Endothelial cell of umbilical vein (primary cell): ENCODE measurements around the gene TBX18. TPM values are rescaled to one million over a fixed set of nuclear protein-coding genes. Genes with fewer than 3 reads are reported as not detected.
A peak's percentile ranks its signal among the peaks of the same experiment; 100 is the strongest.

Experiments used
- BruUV-seq: library from RNA; stranded (reverse); fragments of 400-500 nt; replicated peaks from 2 replicates; lab custom pipeline; 2021; lab: Mats Ljungman, UMichigan
- CTCF ChIA-PET: fragments of 300-600, 350-600 bp; sonication (Branson Sonifier 250); formaldehyde crosslinking; loops from one replicate; lab custom pipeline; 2021; ENCODE audit warnings: antibody characterized with exemption, inconsistent platforms; lab: Charles Lee
- POLR2A ChIA-PET: fragments of 300-600, 350-600 bp; sonication (Branson Sonifier 250); formaldehyde crosslinking; loops from one replicate; lab custom pipeline; 2021; ENCODE audit warnings: antibody characterized with exemption, inconsistent platforms; lab: Charles Lee
- DNase-seq: peaks from one replicate; pipeline ENCODE4 v3.0.0-alpha.2; 2011; ENCODE audit warnings: low read depth, low spot score
- FAIRE-seq: peaks from 2 replicates; lab custom pipeline; 2011; peaks lifted over from hg19 to GRCh38; lab: Jason Lieb, UNC
- H2AFZ ChIP-seq: 2 replicates; pipeline ENCODE4 v1.6.0; 2012; ENCODE audit warnings: low read depth, low read length, control low read depth, inconsistent platforms
- H3K27ac ChIP-seq: 2 replicates; pipeline ENCODE4 v1.5.1; 2011; ENCODE audit warnings: low read depth, mild to moderate bottlenecking, control low read depth, low read length, moderate library complexity; ENCODE audit not compliant: insufficient read depth
- H3K27me3 ChIP-seq, 2 experiments: 2 replicates each; pipeline versions ENCODE4 v1.6.0 to v1.6.1; 2011; ENCODE audit warnings: low read length in 2 of 2, mixed read lengths in 1 of 2; ENCODE audit not compliant: control insufficient read depth in 2 of 2, insufficient read depth in 2 of 2
- H3K36me3 ChIP-seq, 2 experiments: 2 replicates in 1 of 2; 3 replicates in 1 of 2; pipeline ENCODE4 v1.5.1; 2011; ENCODE audit warnings: low read length in 2 of 2, mild to moderate bottlenecking in 1 of 2, moderate library complexity in 1 of 2; ENCODE audit not compliant: control insufficient read depth in 2 of 2, insufficient read depth in 2 of 2; ENCODE audit errors: extremely low read depth in 1 of 2
- H3K4me1 ChIP-seq: 3 replicates; pipeline ENCODE4 v1.5.1; 2011; ENCODE audit warnings: mild to moderate bottlenecking, low read length; ENCODE audit not compliant: control insufficient read depth, insufficient read depth; ENCODE audit errors: extremely low read depth
- H3K4me2 ChIP-seq: 2 replicates; pipeline ENCODE4 v1.6.1; 2011; ENCODE audit warnings: low read length, control low read depth, mixed read lengths; ENCODE audit not compliant: insufficient read depth
- H3K4me3 ChIP-seq, 3 experiments: fragments of 200-600 bp in 1 of 3; sonication (generic), shearing (Covaris generic) in 1 of 3; replicated peaks in 1 of 3; 2 replicates each; pipeline ENCODE4 v1.5.1; 2011 to 2016; ENCODE audit warnings: control low read depth in 3 of 3, low read length in 3 of 3, mild to moderate bottlenecking in 2 of 3, inconsistent platforms in 1 of 3, low read depth in 1 of 3, moderate library complexity in 1 of 3; ENCODE audit not compliant: insufficient read depth in 1 of 3
- H3K79me2 ChIP-seq: 2 replicates; pipeline ENCODE4 v1.6.0; 2012; ENCODE audit warnings: low read length, inconsistent platforms; ENCODE audit not compliant: control insufficient read depth, insufficient read depth
- H3K9ac ChIP-seq: replicated peaks from 2 replicates; pipeline ENCODE3; 2011; ENCODE audit warnings: low read length, control low read depth; ENCODE audit not compliant: insufficient read depth; ENCODE audit errors: extremely low read depth
- H3K9me1 ChIP-seq: replicated peaks from 3 replicates; pipeline ENCODE4 v1.6.0; 2011; ENCODE audit warnings: mild to moderate bottlenecking, low read length; ENCODE audit not compliant: control insufficient read depth, insufficient read depth; ENCODE audit errors: extremely low read depth
- H3K9me3 ChIP-seq: replicated peaks from 2 replicates; pipeline ENCODE4 v1.5.1; 2012; ENCODE audit warnings: low read length, inconsistent platforms; ENCODE audit not compliant: control insufficient read depth, insufficient read depth
- H4K20me1 ChIP-seq: replicated peaks from 2 replicates; pipeline ENCODE3; 2011; ENCODE audit warnings: mild to moderate bottlenecking, low read length; ENCODE audit not compliant: control insufficient read depth, insufficient read depth; ENCODE audit errors: extremely low read depth
- CTCF ChIP-seq, 2 donors: IDR thresholded peaks; 1 replicate in 1 of 2; 2 replicates in 1 of 2; pipeline ENCODE4 v1.5.1; 2011; ENCODE audit warnings: low read length in 2 of 2, mild to moderate bottlenecking in 2 of 2, moderate library complexity in 2 of 2, control low read depth in 1 of 2, inconsistent platforms in 1 of 2, low read depth in 1 of 2; ENCODE audit not compliant: insufficient read depth in 1 of 2; ENCODE audit errors: extremely low read depth in 1 of 2
- EZH2 ChIP-seq: IDR thresholded peaks from 2 replicates; pipeline ENCODE4 v1.6.1; 2012; ENCODE audit warnings: borderline replicate concordance, low read depth, mild to moderate bottlenecking, moderate library complexity, low read length, inconsistent platforms; ENCODE audit not compliant: severe bottlenecking
- FOS ChIP-seq: IDR thresholded peaks from 2 replicates; pipeline ENCODE4 v1.6.1; 2011; ENCODE audit warnings: mild to moderate bottlenecking, low read length, moderate library complexity, borderline replicate concordance; ENCODE audit not compliant: insufficient read depth
- GATA2 ChIP-seq: IDR thresholded peaks from 2 replicates; pipeline ENCODE4 v1.7.0; 2011; ENCODE audit warnings: low read depth, mild to moderate bottlenecking, moderate library complexity, mixed read lengths, low read length; ENCODE audit not compliant: insufficient read length, insufficient read depth
- JUN ChIP-seq: IDR thresholded peaks from 2 replicates; pipeline ENCODE4 v1.6.1; 2011; ENCODE audit warnings: borderline replicate concordance, low read depth; ENCODE audit not compliant: insufficient read length, insufficient read depth
- MAX ChIP-seq: IDR thresholded peaks from 2 replicates; pipeline ENCODE4 v1.6.1; 2011; ENCODE audit not compliant: insufficient read depth, insufficient read length
- MYC ChIP-seq: IDR thresholded peaks from one replicate; pipeline ENCODE4 v1.6.1; 2011; ENCODE audit warnings: mild to moderate bottlenecking, low read depth, low read length
- POLR2A ChIP-seq: IDR thresholded peaks from 2 replicates; pipeline ENCODE4 v1.6.1; 2012; ENCODE audit warnings: low read depth, mild to moderate bottlenecking, control low read depth, low read length
- POLR2AphosphoS5 ChIP-seq: IDR thresholded peaks from 2 replicates; pipeline ENCODE4 v1.6.1; 2012; ENCODE audit warnings: low read depth, mild to moderate bottlenecking, control low read depth, low read length, moderate library complexity; ENCODE audit not compliant: insufficient read depth
- dilution Hi-C: fragments of 300-500 bp; cut with MboI; formaldehyde crosslinking; loops from one replicate; pipeline ENCODE4 v1.15.0; 2019; ENCODE audit warnings: low sequenced_read_pairs; ENCODE audit not compliant: extremely low pct_ligation_motif_present
- intact Hi-C: fragments of 100-400 bp; cut with micrococcal nuclease; formaldehyde crosslinking; loops from one replicate; pipeline ENCODE4 v1.10.0; 2022
- polyA plus RNA-seq, 4 experiments: library from polyadenylated mRNA; depleted of rRNA in 3 of 4; stranded (reverse) in 3 of 4; unstranded in 1 of 4; fragments of >200 nt; gene quantifications; 2 replicates each; pipeline versions ENCODE4 v1.2.1 to v1.2.3, GENCODE V29; 2011 to 2012; ENCODE audit warnings: missing spikeins in 1 of 4
- total RNA-seq: library from RNA; stranded (reverse); gene quantifications from 2 replicates; pipeline ENCODE4 v1.2.3, GENCODE V29; 2021

TBX18 gene
- total and polyA plus RNA-seq, 2 donors (not counting 3 experiments of a cell fraction or from before 2014, with no cell fraction given): 28.4 to 60.5 TPM

GRCh38 chr6:84758486-84758885, 5.9 kb downstream of the TBX18 start:
- intact Hi-C loops: no loop called here
- ChIA-PET POLR2A (no interaction called here), CTCF (interaction anchor here (0.9 to 2.8 kb wide), 7 partner anchors 10 to 565 kb away, joined by 3 to 16 read pairs (median 3); no protein-coding TSS in a partner anchor)
- DNase-seq (no peak), FAIRE-seq (no peak)
- Histone ChIP-seq H3K27me3 (no peaks in the 10 kb centered on the region), H3K9me3 (no peaks in the 10 kb centered on the region), H3K27ac (no peak overlapping the region), H3K4me2 (peak overlapping the region; percentile 97), H3K36me3 (peaks cover 9% of the 10 kb centered on the region in 2 experiments), H3K9me1 (no peaks in the 10 kb centered on the region), H2AFZ (no peak overlapping the region), H4K20me1 (no peaks in the 10 kb centered on the region), H3K4me1 (peaks cover 35% of the 10 kb centered on the region), H3K4me3 (no peak overlapping the region), H3K79me2 (peaks cover 71% of the 10 kb centered on the region), H3K9ac (no peak overlapping the region)
- dilution Hi-C loops: no loop called here
- BruUV-seq: no TSS peak
- no peak for TF ChIP-seq POLR2A
- TF ChIP-seq JUN: no peak

GRCh38 chr6:84756877-84757276, 7.5 kb downstream of the TBX18 start:
- FAIRE-seq (no peak), DNase-seq (no peak)
- no peaks in the 10 kb centered on the region for H4K20me1 ChIP-seq
- peaks cover 34% of the 10 kb centered on the region for H3K4me1 ChIP-seq
- H3K9me3 ChIP-seq: no peaks in the 10 kb centered on the region
- POLR2A ChIA-PET: no interaction called here
- no peak overlapping the region for H3K4me2 ChIP-seq
- CTCF ChIA-PET: interaction anchor here (1.0 to 2.8 kb wide), 3 partner anchors 12 to 334 kb away, joined by 3 to 16 read pairs (median 6); no protein-coding TSS in a partner anchor
- no peak for TF ChIP-seq MYC
- TF ChIP-seq EZH2: no peak
- TF ChIP-seq CTCF (IDR thresholded peaks at IDR 0.05; ENCODE audit: extremely low read depth in 1 of 2, insufficient read depth in 1 of 2, low read depth in 1 of 2, low read length in 2 of 2): no peak
- TF ChIP-seq FOS: no peak
- no peak for TF ChIP-seq POLR2AphosphoS5
- no peak for TF ChIP-seq JUN
- TF ChIP-seq POLR2A: no peak
- TF ChIP-seq MAX: no peak
- no peak for TF ChIP-seq GATA2
- no peak overlapping the region for H3K9ac ChIP-seq
- peaks cover 72% of the 10 kb centered on the region for H3K79me2 ChIP-seq
- peaks cover 11 to 14% of the 10 kb centered on the region in 2 experiments for H3K36me3 ChIP-seq
- no peaks in the 10 kb centered on the region for H3K27me3 ChIP-seq
- BruUV-seq: no TSS peak
- no peak overlapping the region for H3K27ac ChIP-seq
- no peak overlapping the region for H3K4me3 ChIP-seq
- intact Hi-C loops: no loop called here
- no peaks in the 10 kb centered on the region for H3K9me1 ChIP-seq
- H2AFZ ChIP-seq: no peak overlapping the region
- dilution Hi-C loops: no loop called here
